ENCODE data around the gene KDM4D. TPM values are rescaled to one million over a fixed set of nuclear protein-coding genes. Genes with fewer than 3 reads are reported as not detected.
"Not testable (repeated sequence)": the region's sequence is repeated elsewhere in the genome, so short reads cannot be mapped to it uniquely, and the experiment has no call there.

Gene KDM4D
- total RNA-seq, 1 donor from 2014 or later: 4.8 TPM

GRCh38 chr11:95014184-95014821 is 40.8 kb downstream of the KDM4D start:
- Histone ChIP-seq H3K27me3 (peaks cover 15% of the 10 kb centered on the region), H2AFZ (replicated peaks) (no peak overlapping the region), H3K36me3 (no peaks in the 10 kb centered on the region), H3K4me1 (no peaks in the 10 kb centered on the region), H4K20me1 (ENCODE audit: low read depth) (no peaks in the 10 kb centered on the region), H3K27ac (no peak overlapping the region), H3K4me2 (no peak overlapping the region), H3K9me3 (ENCODE audit: low read depth) (no peaks in the 10 kb centered on the region), H3K4me3 (no peak overlapping the region), H3F3A (ENCODE audit: low read depth) (no peaks in the 10 kb centered on the region), H3K79me2 (ENCODE audit: low read depth) (no peaks in the 10 kb centered on the region), H3K9ac (no peak overlapping the region)
- H3K27ac Mint-ChIP-seq: no peak overlapping the region
- TF ChIP-seq EZH2 (IDR thresholded peaks at IDR 0.05): no peak
- TF ChIP-seq CTCF (IDR thresholded peaks at IDR 0.05): no peak
- TF ChIP-seq EZH2phosphoT487 (IDR thresholded peaks at IDR 0.05): no peak
- no peak for DNase-seq (ENCODE audit: low spot score)
- no peaks in the 10 kb centered on the region for H3K36me3 Mint-ChIP-seq
- no peaks in the 10 kb centered on the region for H3K4me1 Mint-ChIP-seq
- H3K27me3 Mint-ChIP-seq (ENCODE audit: insufficient read depth, low read depth): no peaks in the 10 kb centered on the region
- H3K4me3 Mint-ChIP-seq: no peak overlapping the region
- H3K9me3 Mint-ChIP-seq: no peaks in the 10 kb centered on the region

GRCh38 chr11:95016139-95016538 is 42.6 kb downstream of the KDM4D start:
- no peak for TF ChIP-seq EZH2 (IDR thresholded peaks at IDR 0.05)
- no peak overlapping the region for H3K4me3 Mint-ChIP-seq

GRCh38 chr11:95021468-95021867 is 48.0 kb downstream of the KDM4D start:
- not testable (repeated sequence) for H3K4me2 ChIP-seq; H3K79me2 ChIP-seq (ENCODE audit: low read depth); H3K4me3 ChIP-seq; DNase-seq (ENCODE audit: low spot score); H3K4me3 Mint-ChIP-seq; H3K4me1 Mint-ChIP-seq; H3K27me3 Mint-ChIP-seq (ENCODE audit: insufficient read depth, low read depth); H3K27ac Mint-ChIP-seq; H3K36me3 Mint-ChIP-seq; H3F3A ChIP-seq (ENCODE audit: low read depth); H3K9me3 Mint-ChIP-seq; H3K9me3 ChIP-seq (ENCODE audit: low read depth); H3K27me3 ChIP-seq; H3K4me1 ChIP-seq; H4K20me1 ChIP-seq (ENCODE audit: low read depth); H3K36me3 ChIP-seq; H3K9ac ChIP-seq; H3K27ac ChIP-seq; H2AFZ ChIP-seq (replicated peaks)

More at GRCh38 chr11:95016139-95016538, 42.6 kb downstream of the KDM4D start:
- H3K27me3 ChIP-seq: no peaks in the 10 kb centered on the region
- H3K27me3 Mint-ChIP-seq (ENCODE audit: insufficient read depth, low read depth): no peaks in the 10 kb centered on the region
- H2AFZ ChIP-seq (replicated peaks): peak overlapping the region; percentile 54
- H3K27ac ChIP-seq: no peak overlapping the region
- no peak overlapping the region for H3K4me2 ChIP-seq
- no peaks in the 10 kb centered on the region for H3K9me3 ChIP-seq (ENCODE audit: low read depth)
- no peak overlapping the region for H3K4me3 ChIP-seq
- no peak overlapping the region for H3K27ac Mint-ChIP-seq
- H4K20me1 ChIP-seq (ENCODE audit: low read depth): no peaks in the 10 kb centered on the region
- H3K36me3 Mint-ChIP-seq: no peaks in the 10 kb centered on the region
- no peak overlapping the region for H3K9ac ChIP-seq
- no peak for DNase-seq (ENCODE audit: low spot score)
- H3F3A ChIP-seq (ENCODE audit: low read depth): no peaks in the 10 kb centered on the region
- no peaks in the 10 kb centered on the region for H3K36me3 ChIP-seq
- H3K4me1 ChIP-seq: no peaks in the 10 kb centered on the region
- no peaks in the 10 kb centered on the region for H3K4me1 Mint-ChIP-seq
- H3K9me3 Mint-ChIP-seq: no peaks in the 10 kb centered on the region
- no peaks in the 10 kb centered on the region for H3K79me2 ChIP-seq (ENCODE audit: low read depth)

- Mint-ChIP-seq H3K36me3 (no peaks in the 10 kb centered on the region), H3K27ac (no peak within 1 kb of the TSS), H3K4me1 (no peaks in the 10 kb centered on the region), H3K9me3 (no peaks in the 10 kb centered on the region), H3K4me3 (no peak within 1 kb of the TSS), H3K27me3 (ENCODE audit: insufficient read depth, low read depth) (no peaks in the 10 kb centered on the region)
- no peak for DNase-seq (ENCODE audit: low spot score)
- Histone ChIP-seq H3F3A (ENCODE audit: low read depth) (no peaks in the 10 kb centered on the region), H3K4me2 (no peak within 1 kb of the TSS), H3K4me3 (no peak within 1 kb of the TSS), H2AFZ (replicated peaks) (no peak within 1 kb of the TSS), H3K79me2 (ENCODE audit: low read depth) (no peaks in the 10 kb centered on the region), H3K27me3 (no peaks in the 10 kb centered on the region), H3K9ac (no peak within 1 kb of the TSS), H3K27ac (no peak within 1 kb of the TSS), H3K4me1 (no peaks in the 10 kb centered on the region), H3K36me3 (no peaks in the 10 kb centered on the region), H3K9me3 (ENCODE audit: low read depth) (no peaks in the 10 kb centered on the region), H4K20me1 (ENCODE audit: low read depth) (no peaks in the 10 kb centered on the region)
- no peak for TF ChIP-seq EZH2phosphoT487 (IDR thresholded peaks at IDR 0.05)
- no peak for TF ChIP-seq CTCF (IDR thresholded peaks at IDR 0.05)
- no peak for TF ChIP-seq EZH2 (IDR thresholded peaks at IDR 0.05)
Measured at GRCh38 chr11:95024958-95025357, 51.4 kb downstream of the KDM4D start, which contains the start of gene KDM4E. TSS of gene KDM4E (plus strand) at chr11:95025258. CDS start at chr11:95025558, 300 bp downstream.

GRCh38 chr11:95025594-95025993 is 52.1 kb downstream of the KDM4D start:
- H3K27ac Mint-ChIP-seq; H3K36me3 Mint-ChIP-seq; H4K20me1 ChIP-seq (ENCODE audit: low read depth); H3K9me3 ChIP-seq (ENCODE audit: low read depth); H3K27ac ChIP-seq; H3F3A ChIP-seq (ENCODE audit: low read depth); H3K9ac ChIP-seq; H3K36me3 ChIP-seq; H2AFZ ChIP-seq (replicated peaks); H3K27me3 Mint-ChIP-seq (ENCODE audit: insufficient read depth, low read depth); H3K4me3 ChIP-seq; H3K9me3 Mint-ChIP-seq; H3K4me2 ChIP-seq; H3K4me1 Mint-ChIP-seq; DNase-seq (ENCODE audit: low spot score); H3K27me3 ChIP-seq; H3K4me3 Mint-ChIP-seq; H3K79me2 ChIP-seq (ENCODE audit: low read depth); H3K4me1 ChIP-seq: not testable (repeated sequence)
